C4-2B (cell line): Measurements from ENCODE around the gene ADCYAP1R1.

ENCODE experiments used
- H3K27ac ChIP-seq: fragments of 450-650 bp; 2 replicates; pipeline ENCODE4 v1.5.1; 2017
- ZFX ChIP-seq: fragments of 450-650 bp; IDR thresholded peaks from 2 replicates; pipeline ENCODE4 v1.6.1; 2017
- TF ChIP-seq, protein P1 (sequence below): fragments of 450-650 bp; conservative IDR thresholded peaks from 2 replicates; pipeline ENCODE4 v1.5.1; 2017; ENCODE audit warnings: mild to moderate bottlenecking

Gene ADCYAP1R1

DNA sequence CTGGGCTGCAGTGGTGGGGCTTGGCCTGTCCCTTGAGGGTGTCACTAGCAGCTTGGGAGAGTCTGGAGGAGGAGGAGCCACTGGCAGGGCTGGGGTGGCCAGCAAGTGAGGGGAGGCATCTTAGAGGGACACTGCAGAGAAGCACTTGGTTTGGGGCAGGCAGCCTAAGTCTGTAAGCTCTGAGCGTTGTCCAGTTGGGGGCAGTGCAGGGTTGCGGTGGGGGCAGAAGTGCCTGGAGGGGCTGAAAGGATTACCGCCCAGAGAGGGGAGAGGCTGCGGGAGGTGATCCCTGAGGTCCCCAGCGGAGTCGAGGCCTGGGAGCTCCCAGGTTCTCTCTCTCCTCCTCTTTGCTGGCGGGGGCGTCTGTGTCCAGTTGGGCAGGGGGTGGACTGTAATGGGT is 7.4 kb downstream of the ADCYAP1R1 start:
- TF ChIP-seq, protein P1, sequence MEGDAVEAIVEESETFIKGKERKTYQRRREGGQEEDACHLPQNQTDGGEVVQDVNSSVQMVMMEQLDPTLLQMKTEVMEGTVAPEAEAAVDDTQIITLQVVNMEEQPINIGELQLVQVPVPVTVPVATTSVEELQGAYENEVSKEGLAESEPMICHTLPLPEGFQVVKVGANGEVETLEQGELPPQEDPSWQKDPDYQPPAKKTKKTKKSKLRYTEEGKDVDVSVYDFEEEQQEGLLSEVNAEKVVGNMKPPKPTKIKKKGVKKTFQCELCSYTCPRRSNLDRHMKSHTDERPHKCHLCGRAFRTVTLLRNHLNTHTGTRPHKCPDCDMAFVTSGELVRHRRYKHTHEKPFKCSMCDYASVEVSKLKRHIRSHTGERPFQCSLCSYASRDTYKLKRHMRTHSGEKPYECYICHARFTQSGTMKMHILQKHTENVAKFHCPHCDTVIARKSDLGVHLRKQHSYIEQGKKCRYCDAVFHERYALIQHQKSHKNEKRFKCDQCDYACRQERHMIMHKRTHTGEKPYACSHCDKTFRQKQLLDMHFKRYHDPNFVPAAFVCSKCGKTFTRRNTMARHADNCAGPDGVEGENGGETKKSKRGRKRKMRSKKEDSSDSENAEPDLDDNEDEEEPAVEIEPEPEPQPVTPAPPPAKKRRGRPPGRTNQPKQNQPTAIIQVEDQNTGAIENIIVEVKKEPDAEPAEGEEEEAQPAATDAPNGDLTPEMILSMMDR: no peak; the same call in 1 of the 2 replicates
- no peak for TF ChIP-seq ZFX
- H3K27ac ChIP-seq: no peak overlapping the region

DNA sequence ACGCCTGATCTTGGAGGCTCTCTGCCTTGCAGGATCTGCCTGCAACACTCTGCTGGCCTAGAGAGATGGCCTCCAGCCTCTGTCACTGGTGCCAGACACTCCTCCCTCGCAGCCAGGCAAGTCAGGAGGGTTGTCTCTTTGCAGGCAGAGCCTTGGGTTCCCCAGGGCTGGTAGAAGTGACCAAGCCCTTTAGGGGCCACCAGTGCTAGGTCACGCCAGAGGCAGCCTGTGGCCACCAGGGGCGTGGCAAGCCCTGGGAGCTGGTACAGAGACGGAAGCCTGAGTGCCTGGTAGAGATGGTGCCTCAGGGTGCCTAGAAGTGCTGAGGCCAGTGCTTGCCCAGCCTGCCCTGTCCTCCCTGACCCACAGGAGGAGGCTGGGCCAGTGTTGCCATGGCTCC is 9.1 kb downstream of the ADCYAP1R1 start:
- TF ChIP-seq ZFX: no peak
- TF ChIP-seq, protein P1: no peak

DNA sequence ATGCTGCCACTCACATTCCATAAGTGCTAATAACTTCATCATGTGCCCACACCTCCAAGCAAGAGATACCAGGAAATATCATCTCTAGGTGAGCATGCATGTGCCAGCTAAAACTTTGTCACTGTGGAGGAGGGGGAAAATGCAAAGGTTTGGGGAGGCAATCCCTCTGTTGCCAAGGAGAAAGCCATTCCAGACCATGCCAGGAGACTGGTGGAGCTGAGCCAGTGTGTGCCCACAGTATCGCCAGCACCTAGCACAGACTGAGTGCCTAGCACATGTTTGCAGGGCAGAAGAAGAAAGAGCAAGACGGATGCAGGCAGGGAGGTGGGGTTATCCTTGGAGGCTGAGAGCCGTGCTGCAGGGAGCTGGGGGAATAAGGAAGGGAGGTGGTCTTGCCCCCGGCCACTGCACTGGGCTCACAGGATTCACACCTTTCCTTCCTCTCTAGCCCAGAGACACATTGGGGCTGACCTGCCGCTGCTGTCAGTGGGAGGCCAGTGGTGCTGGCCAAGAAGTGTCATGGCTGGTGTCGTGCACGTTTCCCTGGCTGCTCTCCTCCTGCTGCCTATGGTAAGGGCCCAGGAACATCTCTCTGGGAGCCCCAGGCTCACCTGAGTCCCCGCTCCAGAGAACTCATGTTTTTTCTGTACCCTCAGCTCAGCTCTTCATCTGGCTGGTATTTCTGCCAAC is 10.8 kb downstream of the ADCYAP1R1 start:
- H3K27ac ChIP-seq: no peak overlapping the region
- TF ChIP-seq, protein P1: no peak
- TF ChIP-seq ZFX: no peak

More for the DNA sequence above, 9.1 kb downstream of the ADCYAP1R1 start:
- no peak overlapping the region for H3K27ac ChIP-seq

DNA sequence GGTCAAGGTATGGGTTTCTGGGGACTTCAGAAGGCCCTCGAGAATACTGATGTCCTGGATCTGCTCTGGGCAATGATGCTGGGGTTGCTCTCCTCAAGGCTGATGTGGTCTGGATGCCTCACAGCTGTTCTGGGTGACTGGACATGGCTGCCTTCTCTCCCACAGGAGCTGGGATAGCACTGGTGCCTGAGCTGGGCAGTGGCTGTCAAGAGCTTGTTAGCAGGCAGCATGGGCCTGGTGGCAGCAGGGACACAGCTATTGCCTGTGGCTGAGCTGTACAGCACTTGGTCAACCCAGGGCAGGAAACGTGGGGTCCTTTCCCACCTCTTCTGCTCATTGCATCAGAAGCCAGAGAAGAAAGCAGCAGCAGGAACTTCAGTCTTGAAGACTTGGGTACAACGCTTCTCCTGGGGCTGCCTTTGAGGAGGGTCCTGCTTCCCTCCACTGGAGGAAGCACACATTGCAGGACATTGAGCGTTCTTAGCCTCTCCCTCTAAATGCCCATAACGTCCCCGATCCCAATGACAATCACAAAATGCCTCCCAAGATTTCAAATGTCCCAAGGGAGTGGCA is 13.0 kb downstream of the ADCYAP1R1 start:
- TF ChIP-seq, protein P1: no peak
- TF ChIP-seq ZFX: no peak
- no peak overlapping the region for H3K27ac ChIP-seq

DNA sequence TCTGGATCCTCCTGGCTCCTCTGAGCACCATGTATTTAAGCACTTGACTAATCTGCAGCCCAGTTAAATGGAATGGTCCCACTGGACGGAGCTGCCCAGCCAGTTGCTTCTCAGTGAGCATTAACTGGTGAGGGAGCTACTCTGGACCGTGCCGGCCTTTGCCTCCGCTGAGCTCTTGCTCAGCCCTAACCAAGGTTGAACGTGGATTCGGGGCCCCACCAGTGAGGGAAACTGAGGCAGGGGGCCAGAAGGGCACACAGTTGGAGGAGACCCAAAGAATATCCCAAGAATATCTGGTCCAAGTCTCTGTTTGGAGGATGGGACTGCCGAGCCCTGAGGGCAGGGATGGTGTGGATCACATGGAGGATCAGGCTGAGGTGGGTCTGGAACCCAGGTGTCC is 13.7 kb downstream of the ADCYAP1R1 start:
- no peak overlapping the region for H3K27ac ChIP-seq
- TF ChIP-seq ZFX: no peak
- TF ChIP-seq, protein P1: no peak

DNA sequence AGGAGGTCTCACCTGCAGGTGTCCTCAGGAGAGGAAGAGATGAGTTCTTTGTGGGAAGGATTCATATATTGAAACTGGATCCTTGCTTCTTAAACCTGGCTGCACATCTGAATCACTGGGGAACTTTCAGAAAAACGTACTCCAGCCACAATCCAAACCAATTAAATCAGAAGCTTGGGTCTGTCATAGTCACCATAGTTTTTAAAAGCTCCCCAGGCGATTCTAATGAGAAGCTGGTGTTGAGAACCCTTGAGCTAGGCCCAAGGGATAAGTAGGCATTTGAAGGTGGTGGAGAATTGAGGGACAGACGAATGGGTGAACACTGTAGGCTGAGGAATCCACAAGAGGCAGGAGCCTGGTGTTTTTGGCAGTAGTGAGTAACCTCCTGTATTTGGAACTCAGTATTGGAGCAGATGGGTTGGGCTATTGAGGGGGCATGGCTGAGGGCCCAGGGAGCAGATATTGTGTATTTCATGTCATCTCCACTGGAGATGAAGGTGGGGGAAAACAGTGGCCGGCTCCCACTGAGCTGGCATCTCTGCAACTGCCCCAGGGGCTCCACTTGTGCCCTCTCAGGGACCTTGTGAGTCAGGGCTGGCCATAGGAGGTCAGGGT is 14.5 kb downstream of the ADCYAP1R1 start:
- TF ChIP-seq, protein P1: no peak
- no peak for TF ChIP-seq ZFX
- H3K27ac ChIP-seq: no peak overlapping the region

DNA sequence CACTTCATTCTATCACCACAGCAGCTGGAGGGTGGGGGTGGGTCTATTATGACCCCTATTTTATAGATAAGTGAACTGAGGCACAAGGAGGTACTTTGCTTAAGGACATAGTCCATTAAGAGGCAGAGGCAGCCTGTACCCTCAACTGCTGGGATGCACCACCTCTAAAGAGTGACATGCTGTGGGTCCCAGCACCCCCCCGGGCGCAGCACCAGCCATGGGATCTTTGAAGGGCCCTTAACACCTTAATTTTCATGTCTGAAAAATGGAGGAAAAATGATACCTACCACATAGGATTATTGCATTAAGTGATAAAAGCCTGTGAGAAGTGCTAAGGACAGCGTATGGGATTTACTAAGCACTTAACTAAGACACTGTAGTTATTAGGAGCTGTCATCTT is 15.4 kb downstream of the ADCYAP1R1 start:
- no peak overlapping the region for H3K27ac ChIP-seq
- TF ChIP-seq, protein P1: no peak
- no peak for TF ChIP-seq ZFX
